ENCODE data around the gene THSD4.
"Not testable (repeated sequence)": the region's sequence is repeated elsewhere in the genome, so short reads cannot be mapped to it uniquely, and the experiment has no call there.

THSD4 gene

DNA sequence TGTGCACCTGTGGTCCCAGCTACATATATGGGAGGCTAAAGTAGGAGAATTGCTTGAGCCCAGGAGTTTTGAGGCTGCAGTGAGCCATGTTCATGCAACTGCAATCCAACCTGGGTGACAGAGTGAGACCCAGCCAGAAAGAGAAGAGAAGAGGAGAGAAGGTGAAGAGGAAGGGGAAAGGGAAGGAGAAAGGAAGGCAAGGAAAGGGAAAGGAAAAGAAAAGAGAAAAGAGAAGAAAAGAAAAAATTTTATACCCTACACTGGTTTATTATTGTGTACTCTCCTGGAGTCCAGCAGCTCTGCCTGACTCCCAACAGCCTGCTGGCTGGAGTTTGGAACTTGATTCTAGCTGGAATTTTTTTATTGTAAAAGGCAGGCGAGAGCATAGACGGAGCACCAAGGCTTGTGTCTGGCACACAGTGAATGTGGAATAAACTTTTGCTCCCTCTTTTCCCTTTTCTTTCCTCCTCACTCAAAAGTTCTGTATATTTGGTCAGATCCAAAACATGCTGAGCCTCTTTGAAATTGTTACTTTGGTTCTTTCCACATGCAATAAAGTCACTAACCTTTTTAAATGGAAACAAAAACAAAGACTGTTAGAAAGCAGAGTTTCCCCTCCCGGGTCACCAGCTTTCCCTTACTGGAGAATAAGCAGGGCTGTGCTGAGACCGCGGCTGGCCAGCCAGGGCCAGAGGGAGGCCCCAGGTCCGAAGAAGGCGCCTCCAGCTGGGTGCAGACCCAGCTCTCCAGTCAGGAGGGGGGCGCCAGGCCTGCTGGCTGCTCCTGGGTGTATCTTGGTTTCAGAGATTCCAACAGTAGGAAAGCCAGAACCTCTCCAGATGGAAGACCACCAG, 9.9 kb downstream of the THSD4 start:
- no peak for DNase-seq

DNA sequence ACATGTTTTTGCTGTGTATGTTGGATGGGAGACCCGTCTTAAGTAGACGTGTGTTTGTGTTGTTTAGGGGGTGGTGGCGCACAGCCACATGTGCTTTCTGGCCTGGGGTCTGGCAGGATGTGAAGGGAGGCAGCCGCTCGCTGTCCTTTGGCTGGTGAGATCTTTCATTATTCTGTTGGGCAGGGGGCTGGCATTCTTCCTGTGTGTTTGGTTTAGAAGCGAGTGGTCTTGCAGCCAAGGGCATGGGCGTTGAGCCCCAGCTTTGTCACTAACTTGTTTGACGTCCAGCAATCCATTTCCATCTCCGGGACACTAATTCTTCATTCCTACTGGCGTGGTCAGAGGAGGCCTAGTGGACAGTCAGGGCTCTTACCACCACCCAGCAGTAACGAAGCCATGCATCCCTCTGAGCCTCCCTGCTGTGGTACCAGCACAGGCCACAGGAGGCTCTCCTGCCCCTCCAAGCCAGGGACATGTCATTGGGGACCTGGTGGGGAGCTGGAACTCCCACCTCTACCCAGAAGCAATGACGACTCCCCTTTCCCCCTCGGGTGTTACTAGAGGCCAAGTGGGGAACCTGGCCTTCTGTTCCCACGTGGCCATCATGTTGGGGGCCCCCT, 10.7 kb downstream of the THSD4 start:
- no peak for DNase-seq

DNA sequence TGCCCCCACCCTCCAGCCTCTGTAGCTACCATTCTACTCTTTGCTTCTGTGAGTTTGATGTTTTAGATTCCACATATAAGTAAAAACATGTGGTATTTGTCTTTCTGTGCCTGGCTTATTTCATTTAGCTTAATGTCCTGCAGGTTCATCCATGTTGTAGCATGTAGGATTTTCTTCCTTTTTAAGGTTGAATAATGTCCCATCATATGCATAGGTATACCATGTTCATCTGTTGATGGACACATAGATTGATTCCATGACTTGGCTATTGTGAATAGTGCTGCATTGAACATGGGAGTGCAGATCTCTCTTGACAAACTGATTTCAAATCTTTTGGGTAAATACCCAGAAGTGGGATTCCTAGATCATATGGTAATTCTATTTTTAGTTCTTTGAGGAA, 11.8 kb downstream of the THSD4 start:
- DNase-seq: no peak

DNA sequence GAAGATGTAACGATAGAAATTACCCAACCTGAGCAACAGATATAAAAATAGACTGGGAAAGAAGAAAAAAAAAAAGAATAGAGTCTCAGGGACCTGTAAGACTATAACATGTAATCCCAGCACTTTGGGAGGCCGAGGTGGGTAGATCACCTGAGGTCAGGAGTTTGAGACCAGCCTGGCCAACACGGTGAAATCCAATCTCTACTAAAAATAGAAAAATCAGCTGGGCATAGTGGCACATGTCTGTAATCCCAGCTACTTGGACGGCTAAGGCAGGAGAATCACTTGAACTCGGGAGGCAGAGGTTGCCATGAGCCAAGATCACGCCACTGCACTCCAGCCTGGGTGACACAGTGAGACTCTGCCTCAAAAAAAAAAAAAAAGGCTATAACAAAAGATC, 12.9 kb downstream of the THSD4 start:
- DNase-seq: not testable (repeated sequence)

DNA sequence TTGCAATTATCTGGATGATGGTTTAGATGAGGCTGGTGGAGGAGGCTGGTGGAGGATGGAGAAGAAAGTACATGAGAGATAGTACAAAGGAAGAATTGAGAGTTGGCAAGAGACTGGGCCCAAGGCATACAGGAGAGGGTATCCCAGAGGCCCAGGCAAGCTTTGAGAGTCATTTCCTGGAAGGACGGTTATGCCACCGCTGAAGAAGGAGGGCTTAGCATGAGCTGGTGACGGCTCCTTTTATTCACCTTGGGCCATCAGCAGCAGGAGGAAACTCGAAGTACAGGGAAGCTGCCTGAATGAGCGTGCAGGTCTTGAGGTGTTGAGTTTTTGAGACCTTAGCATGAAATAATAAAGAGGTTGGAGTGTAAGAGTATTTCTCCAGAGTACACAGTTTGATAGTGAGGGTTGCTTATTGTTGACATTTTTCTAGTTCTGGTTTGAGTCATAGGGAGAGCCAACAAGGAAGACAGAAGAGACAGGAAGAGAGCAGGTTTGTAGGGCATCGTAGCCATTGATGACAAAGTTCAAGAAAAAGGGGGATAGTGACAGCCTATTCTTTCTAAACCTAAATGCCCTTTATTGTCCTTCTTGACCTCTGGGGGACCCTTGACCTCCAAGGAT, 13.8 kb downstream of the THSD4 start:
- no peak for DNase-seq

GRCh38 chr15:71129669-71130068, 14.4 kb downstream of the THSD4 start:
- no peak for DNase-seq

DNA sequence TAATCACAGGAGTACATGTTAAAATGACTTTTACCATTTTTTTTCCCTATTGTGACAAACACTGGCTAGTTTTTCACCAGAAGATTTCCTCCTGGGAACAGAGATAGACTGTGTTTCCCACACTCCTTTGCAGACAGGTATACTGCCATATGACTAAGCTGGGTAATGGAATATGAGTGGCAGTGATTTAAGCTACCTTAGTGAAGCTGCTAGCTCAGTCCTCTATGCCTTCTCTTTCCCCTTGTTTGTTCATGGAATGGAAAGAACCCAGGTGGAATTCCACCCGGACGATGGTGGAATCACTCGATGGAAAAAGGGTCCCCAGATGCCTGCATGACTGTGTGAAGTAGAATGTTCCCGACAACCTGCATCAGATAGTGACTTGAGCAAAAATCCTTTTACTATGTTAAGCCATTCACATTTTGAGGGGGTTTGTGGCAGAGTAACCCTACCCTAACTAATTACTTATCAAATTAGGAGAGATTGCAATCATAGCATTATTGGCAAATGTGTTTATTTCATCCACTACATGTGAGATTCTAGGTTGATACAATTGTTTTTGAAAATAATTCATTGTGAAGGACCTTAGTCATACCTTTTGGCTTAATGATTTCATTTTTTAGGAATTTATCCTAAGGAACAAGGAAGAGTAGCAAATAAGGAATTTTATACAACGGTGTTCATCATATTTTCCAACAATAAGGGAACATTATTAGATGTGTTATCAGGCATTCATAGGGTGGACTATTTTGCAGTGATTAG, 16.5 kb downstream of the THSD4 start:
- no peak for DNase-seq

GRCh38 chr15:71133747-71134472, 18.6 kb downstream of the THSD4 start:
- DNase-seq: no peak

DNA sequence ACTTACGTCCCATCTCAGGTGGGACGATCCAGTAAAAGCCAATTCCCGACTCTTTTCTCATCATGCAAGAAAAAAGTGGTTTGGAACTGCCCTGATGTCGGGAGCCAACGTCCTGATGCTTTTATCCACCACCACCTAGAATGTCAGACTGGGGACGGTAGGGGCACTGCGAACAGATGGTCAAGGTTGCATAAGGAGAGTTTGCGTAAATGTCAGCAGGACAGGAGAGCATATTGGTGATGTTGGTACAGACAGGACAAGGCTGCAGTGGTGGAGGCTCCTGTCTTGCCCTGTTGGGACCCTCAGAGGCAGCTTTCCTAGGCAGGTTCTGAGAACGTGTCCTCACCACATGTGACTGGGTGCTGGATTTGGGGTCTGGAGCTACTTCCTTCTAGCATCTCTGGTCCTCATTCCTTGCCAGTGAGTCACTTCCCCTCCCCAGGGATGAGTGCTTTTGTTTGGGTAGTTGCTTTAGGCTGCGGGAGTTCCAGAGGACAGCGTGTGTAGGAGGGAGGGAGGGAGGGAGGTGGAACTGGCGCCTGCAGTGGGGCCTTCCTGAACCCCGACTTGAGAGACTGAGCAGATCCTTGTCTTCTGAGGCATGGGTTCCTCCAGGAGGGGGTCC, 21.0 kb downstream of the THSD4 start:
- DNase-seq: no peak

DNA sequence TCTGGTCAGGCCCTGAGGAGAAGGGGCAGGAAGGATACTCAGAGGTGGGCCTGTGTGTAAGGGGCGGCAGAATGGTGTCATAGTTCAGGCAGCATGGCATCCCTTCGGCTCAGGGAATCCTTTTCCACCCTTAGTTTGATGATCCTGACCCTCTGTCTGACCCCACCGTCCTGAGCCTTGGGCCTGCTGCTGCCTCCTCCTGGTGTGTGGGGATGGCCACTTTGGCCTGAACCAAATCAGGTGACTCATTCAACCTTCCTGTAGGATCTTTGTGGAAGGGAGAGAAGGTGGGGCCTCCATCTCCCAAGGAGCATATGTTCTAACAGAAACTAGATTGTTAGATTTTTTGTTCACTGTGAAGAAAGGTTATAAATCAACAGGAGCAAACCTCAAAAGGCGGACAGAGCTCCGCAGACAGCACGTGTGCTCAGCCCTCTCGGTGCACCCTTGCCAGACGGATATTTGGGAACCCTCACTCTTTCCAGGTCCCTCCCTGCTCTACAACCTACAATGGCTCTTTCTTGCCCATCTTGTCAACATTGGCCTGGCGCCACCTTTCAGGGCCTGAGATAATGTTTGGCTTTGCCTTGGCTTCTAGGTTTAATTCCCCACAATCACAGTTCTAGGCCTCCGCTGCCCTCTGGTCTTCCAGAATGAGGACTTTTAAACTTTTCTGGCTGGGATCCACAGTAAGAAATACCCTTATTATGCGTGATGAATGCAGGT, 21.7 kb downstream of the THSD4 start:
- no peak for DNase-seq

DNA sequence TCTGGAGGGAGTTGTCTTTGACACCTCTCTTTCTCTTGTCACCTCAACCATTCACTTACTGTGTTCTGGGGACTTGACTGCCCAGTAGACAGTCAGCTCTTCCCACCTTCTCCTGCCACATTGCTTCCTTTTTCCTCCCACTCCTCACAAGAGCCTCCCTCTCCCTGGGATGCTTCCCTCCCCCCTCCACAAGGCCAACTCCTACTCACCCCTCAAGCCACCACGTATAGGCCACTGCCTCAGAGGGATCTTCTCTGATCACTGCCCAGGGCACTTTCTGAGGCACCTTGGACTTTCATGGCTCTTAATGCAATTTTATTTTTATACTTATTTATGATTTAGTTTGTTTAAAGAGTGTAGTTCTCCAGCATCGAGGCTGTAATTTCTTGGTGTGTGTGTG, 23.2 kb downstream of the THSD4 start:
- no peak for DNase-seq

DNA sequence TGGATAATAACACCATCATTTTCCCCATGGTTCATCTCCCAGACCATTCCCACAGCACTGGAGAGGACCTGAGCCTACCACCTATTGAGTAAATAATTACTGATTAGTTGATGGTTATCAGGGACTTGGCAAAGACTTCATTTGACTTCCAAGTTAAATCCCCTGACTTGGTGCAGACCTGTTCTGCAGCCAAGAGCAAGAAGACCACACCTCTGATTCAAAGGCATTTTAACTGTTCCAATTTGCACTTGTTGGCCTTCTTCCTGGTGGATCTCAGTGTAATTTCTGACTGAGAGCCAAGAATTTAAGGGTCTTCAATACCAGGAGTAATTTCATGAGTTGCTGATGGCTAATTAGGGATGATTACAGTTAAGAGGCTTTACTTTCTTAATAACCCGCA, 24.0 kb downstream of the THSD4 start:
- DNase-seq: no peak

DNA sequence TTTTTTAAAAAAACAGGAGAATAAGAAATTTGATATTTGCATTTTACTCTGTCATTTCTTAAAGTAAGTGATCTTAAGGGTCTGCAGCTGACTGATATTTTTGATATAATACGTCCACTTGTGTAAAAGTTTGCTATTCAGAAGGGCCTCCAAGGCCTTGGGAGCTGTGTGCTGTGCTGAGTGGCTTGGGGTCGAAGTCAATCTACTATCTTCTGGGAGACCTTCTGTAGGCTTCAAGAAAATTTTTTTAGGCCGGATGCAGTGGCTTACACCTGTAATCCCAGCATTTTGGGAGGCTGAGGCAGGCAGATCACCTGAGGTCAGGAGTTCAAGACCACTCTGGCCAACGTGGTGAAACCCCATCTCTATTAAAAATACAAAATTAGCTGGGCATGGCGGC, 26.3 kb downstream of the THSD4 start:
- DNase-seq: no peak

- no peak for DNase-seq
Observed at GRCh38 chr15:71142780-71143179, 27.5 kb downstream of the THSD4 start.

GRCh38 chr15:71143373-71144310, 28.4 kb downstream of the THSD4 start:
- no peak for DNase-seq

- no peak for DNase-seq
Observed at GRCh38 chr15:71145648-71146047, 30.4 kb downstream of the THSD4 start.

DNA sequence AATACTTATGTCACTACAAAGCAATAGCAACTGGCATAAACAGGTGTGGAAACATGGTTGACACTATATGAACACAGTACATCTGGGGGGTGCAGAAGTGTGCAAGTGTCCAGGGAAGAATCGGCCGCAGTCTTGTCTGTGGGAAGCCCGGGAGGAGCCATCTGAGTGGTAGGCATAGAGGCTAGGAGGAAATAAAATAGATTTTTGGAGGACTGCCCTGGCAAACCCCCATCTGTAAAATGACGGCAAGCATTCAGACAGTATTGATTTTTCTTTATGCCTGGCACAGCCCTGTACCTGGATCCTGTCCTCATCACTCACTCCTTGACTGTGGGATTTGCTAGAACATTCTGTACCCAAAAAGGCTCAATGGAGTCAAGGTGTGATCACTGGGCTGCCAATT, 31.3 kb downstream of the THSD4 start:
- no peak for DNase-seq

DNA sequence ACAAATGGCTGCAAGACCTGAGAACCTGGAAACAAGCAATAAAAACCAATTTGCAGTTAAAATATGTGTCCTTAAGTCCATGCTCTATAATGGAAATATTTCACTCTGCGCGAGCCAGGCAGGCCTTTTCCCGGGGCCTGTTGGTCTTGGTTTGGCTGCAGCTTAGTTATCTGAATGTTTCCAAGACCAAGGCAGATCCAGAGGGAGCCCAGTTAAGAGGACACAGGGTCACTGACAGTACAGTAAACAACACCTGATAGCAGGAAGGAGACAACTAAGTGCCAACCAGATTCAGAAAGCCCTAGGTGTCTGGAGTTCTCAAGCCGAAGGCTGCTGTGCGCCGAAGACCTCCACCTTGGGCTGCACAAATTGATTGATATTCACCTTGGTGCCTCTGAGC, 32.8 kb downstream of the THSD4 start:
- DNase-seq: no peak

GRCh38 chr15:71149646-71150557, 34.6 kb downstream of the THSD4 start:
- DNase-seq: no peak
